Limb (tissue), 2 donors: ENCODE data around the gene LONP2.
"Not testable (repeated sequence)": the region's sequence is repeated elsewhere in the genome, so short reads cannot be mapped to it uniquely, and the experiment has no call there.

ENCODE experiments used
- DNase-seq, 2 donors: peaks; one replicate each; pipeline ENCODE4 v3.0.0-alpha.2; 2016; ENCODE audit errors: extremely low spot score in 2 of 2

The LONP2 gene

GRCh38 chr16:48332978-48333377 lies 88.9 kb downstream of the LONP2 start:
- DNase-seq: no peak

- no peak for DNase-seq
Observed at GRCh38 chr16:48334325-48334724, 90.2 kb downstream of the LONP2 start.

DNA sequence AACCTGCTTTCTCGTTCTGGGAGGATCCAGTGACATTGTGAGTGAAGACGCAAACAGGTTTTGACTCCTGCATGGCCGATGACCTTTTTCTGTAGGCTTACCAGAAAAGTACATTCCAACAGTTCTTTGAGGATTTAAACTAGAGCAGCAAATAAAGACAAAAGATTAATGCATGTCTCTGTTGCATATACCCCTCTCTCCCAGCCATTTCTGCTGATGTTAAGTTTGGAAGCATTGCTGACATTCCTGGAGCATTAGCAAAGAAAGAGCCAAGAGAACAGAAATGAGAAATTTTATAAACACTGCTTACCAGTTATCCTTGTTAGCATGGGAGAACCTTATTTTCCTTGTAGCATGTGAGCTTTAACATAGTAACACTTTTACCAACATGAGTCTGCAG lies 91.9 kb downstream of the LONP2 start:
- DNase-seq: no peak

DNA sequence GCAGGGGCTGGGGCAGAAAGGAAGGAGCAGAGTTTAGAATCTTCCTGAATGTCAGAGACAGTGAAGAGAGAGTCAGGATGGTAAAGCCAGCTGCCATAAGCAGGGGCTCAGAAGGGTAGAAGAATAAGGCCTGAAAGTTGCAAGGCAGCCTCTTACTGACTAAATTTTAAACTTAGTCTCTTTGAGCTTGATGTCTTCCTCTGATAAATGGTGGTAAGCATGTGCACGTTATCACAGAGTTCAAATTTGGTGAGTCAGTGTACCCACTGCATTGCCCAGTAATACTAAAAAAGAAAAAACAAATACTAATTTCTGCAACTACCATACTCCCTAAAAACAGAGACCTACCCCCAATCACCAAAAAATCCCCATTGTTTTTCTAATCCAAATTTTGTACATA lies 96.0 kb downstream of the LONP2 start:
- no peak for DNase-seq

GRCh38 chr16:48342591-48342990 lies 98.5 kb downstream of the LONP2 start:
- DNase-seq: no peak

- no peak for DNase-seq
Observed at GRCh38 chr16:48347191-48347865, 103.2 kb downstream of the LONP2 start.

GRCh38 chr16:48347980-48348379 lies 103.9 kb downstream of the LONP2 start:
- no peak for DNase-seq

- DNase-seq: no peak
Observed at GRCh38 chr16:48350736-48351135, 106.6 kb downstream of the LONP2 start.

DNA sequence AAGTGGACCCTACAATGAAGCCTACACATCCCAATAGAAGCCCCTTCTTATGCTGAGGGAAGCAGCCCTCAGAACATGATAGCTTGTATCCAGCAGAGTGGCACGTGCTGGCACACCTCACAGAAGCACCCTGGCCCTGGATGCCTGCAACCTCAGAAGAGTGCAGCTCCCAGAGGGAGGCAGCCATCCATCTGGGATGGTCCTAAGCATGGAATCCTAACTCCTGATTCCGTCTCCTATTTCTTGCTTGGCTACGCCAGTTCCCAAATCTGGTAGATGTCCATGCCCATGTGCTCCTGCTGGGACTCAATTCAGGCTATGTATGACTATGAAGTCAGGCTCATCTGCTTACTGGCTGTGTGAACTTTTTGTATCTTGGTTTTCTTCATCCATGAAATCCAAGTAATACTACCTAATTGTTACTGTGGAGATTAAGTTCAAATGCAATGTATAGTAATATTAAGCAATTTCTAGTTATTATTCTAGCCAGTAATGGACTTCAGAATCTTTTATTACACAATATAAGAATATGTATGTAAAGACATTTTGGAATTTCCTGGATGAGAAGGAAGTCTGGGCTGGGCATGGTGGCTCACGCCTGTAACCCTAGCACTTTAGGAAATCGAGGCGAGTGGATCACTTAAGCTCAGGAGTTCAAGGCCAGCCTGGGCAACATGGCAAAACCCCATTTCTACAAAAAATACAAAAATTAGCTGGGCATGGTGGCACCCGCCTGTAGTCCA lies 108.7 kb downstream of the LONP2 start:
- no peak for DNase-seq

- DNase-seq: peak; percentile 44 to 58
Observed at GRCh38 chr16:48353565-48354163, 109.6 kb downstream of the LONP2 start.

DNA sequence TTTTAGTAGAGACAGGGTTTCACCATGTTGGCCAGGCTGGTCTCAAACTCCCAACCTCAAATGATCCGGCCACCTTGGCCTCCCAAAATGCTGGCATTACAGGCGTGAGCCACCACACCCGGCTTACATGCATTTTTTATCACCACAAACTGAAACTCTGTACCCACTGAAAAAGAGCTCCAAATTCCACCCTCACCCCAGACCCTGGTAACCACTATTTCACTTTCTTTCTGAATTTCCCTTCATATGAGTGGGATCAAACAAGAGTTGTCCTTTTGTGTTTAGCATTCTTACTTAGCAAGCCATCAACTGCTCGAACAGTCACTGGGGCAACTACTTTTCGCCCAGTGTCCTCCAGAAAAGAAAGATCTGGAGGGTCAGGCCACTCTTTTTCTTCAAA lies 110.3 kb downstream of the LONP2 start:
- DNase-seq: not testable (repeated sequence)

DNA sequence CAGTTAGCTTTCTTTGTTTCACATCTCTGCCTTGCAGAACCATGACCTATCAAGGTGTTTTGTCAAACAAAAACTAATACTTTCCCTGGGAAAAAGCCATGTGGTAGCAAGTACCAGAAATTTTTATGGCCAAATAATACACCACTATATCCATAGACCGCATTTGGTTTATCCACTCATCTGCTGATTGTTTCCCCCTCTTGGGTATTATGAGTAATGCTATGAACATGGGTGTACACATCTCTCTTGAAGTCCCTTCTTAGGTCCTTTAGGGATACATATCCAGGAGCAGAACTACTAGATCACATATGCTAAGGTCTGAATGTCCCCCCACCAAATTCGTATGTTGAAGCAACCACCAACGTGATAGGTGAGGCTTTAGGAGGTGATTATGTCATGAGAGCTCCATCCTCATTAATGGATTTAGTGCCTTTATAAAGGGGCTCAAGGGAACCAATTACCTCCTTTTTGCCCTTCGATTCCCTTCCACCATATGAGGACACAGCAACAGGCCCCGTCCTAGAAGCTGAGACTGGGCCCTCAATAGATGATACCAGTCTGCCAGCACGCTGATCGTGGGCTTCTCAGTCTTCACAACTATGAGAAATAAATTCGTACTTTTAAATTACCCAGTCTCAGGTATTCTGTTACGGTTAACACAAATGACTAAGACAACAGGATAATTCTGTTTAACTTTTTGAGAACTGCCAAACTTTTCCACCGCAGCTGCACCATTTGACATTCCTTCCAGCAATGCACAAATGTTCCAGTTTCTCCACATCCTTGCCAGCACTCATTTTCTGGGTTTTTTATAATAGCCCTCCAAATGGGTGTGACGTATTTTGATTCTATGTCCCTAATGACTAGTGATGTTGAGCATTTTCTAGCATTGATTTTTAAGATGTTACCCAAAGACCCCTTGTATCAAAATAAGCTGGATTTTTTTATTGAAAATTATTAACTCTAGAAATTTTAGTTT lies 111.1 kb downstream of the LONP2 start:
- DNase-seq: no peak

GRCh38 chr16:48356633-48357376 lies 112.7 kb downstream of the LONP2 start:
- DNase-seq: no peak

GRCh38 chr16:48358419-48358818 lies 114.3 kb downstream of the LONP2 start:
- DNase-seq: no peak

GRCh38 chr16:48359983-48360382 lies 115.9 kb downstream of the LONP2 start:
- no peak for DNase-seq

DNA sequence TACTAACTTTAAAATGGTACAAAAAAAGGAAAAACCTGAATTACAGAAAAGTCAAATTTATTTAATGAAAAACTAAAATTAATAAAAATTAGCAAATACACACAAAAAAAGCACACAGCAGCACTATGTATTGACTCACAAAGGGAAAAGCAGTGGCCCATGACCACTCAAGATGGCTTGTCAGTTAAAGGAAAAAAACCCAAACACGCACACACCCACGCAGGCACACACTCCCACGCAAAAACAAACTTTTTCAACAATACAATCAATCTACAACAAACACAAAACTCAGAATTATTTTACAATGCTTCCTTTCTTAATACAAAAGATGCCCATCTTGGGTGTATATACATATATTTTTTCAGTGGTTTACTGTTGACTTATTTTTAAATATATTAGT lies 116.9 kb downstream of the LONP2 start:
- no peak for DNase-seq

GRCh38 chr16:48361540-48362144 lies 117.5 kb downstream of the LONP2 start:
- DNase-seq: no peak

DNA sequence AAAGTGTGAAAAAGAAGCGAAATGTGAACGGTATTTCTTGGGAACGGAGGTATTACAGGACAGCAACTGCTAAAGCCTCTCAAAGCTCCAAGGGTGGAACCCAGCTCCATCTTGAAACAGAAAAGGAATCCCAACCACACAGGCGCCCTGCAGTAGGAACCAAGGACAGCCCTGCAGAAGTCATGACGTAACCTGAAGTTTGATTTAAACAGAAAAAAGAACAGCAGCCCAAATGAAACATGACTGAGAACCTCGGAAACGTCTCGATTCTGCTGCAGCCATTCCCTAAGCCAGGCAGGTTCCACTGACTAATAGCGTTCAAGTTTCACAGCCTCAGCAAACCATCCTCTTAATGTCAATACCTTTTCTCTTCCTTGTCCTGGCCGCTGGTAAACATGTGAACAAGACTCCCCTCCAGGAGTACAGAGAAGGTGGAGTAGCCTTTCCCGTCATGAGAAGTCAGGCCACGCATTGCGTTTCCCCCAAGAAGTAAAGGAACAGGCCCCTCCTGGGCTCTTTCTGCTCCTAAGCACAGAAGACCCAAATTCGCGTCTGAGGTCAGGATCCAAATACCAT lies 121.0 kb downstream of the LONP2 start:
- no peak for DNase-seq

DNA sequence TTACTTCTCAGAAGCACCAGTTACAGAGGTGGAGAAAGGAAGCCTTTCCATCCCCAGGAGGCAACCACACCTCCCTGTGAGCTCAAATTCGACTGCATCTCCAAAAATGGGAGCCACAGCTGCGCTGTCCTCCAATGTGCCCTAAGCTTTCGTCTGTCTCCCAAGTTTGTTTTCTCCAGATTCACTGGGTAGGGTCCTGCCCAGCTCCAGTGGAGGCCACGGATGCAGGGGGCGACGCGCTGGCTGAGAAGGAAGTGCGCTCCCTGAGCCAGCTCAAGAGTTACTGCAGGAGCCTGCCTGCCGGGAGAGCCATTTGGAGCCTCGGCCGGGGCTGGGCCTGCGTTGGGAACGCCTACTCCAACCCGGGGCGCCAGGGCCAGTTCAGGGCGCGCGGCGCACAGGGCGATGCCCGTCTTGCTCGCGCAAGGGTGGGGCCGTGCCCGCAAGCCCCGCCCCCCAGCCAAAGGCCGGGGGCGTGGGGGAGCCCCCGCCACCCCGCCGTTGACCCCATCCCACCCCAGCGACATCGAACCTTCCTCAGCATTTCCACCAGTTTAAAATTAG lies 121.6 kb downstream of the LONP2 start:
- peak; percentile 82 to 84 for DNase-seq
